DOHH2 (cell line): ENCODE results near the gene ADSL.
"Not testable (repeated sequence)": the region's sequence is repeated elsewhere in the genome, so short reads cannot be mapped to it uniquely, and the experiment has no call there.

Source experiments
- H3F3A ChIP-seq: fragments of 200-600 bp; sonication (generic), shearing (Covaris generic); 2 replicates; pipeline ENCODE4 v1.6.0; 2016; ENCODE audit warnings: antibody characterized with exemption, mild to moderate bottlenecking; ENCODE audit not compliant: control insufficient read depth, insufficient read depth
- H3K27ac ChIP-seq: fragments of 200-600 bp; sonication (generic); 2 replicates; pipeline ENCODE4 v1.5.1; 2014; ENCODE audit warnings: low read depth, mild to moderate bottlenecking, low read length, moderate library complexity
- H3K27me3 ChIP-seq: fragments of 200-600 bp; sonication (generic); 2 replicates; pipeline ENCODE4 v1.6.1; 2014; ENCODE audit warnings: mild to moderate bottlenecking, low read length, mixed read lengths; ENCODE audit not compliant: control insufficient read depth
- H3K36me3 ChIP-seq: fragments of 200-600 bp; sonication (generic); 2 replicates; pipeline ENCODE4 v1.6.1; 2014; ENCODE audit warnings: mild to moderate bottlenecking, low read length, moderate library complexity, mixed read lengths; ENCODE audit not compliant: control insufficient read depth
- H3K4me1 ChIP-seq: fragments of 200-600 bp; sonication (generic); 2 replicates; pipeline ENCODE4 v1.6.1; 2014; ENCODE audit warnings: mild to moderate bottlenecking, low read length, mixed read lengths; ENCODE audit not compliant: control insufficient read depth
- H3K4me2 ChIP-seq: fragments of 200-600 bp; sonication (generic); 2 replicates; pipeline ENCODE4 v1.6.0; 2014; ENCODE audit warnings: mild to moderate bottlenecking, low read length, moderate library complexity
- H3K4me3 ChIP-seq: fragments of 200-600 bp; sonication (generic); 2 replicates; pipeline ENCODE4 v1.5.1; 2014; ENCODE audit warnings: mild to moderate bottlenecking, low read length, mixed read lengths
- H3K79me2 ChIP-seq: fragments of 200-600 bp; sonication (generic); 2 replicates; pipeline ENCODE4 v1.6.1; 2014; ENCODE audit warnings: mild to moderate bottlenecking, low read length, mixed read lengths; ENCODE audit not compliant: control insufficient read depth
- H3K9me2 ChIP-seq: fragments of 200-600 bp; sonication (generic); replicated peaks from 2 replicates; pipeline ENCODE4 v1.6.1; 2014; ENCODE audit warnings: mild to moderate bottlenecking, low read length, mixed read lengths; ENCODE audit not compliant: control insufficient read depth
- H3K9me3 ChIP-seq: fragments of 200-600 bp; sonication (generic); 2 replicates; pipeline ENCODE4 v1.6.1; 2014; ENCODE audit warnings: antibody characterized with exemption, low read length, mixed read lengths; ENCODE audit not compliant: control insufficient read depth, insufficient read depth
- H4K20me1 ChIP-seq: fragments of 200-600 bp; sonication (generic); 2 replicates; pipeline ENCODE4 v1.6.0; 2014; ENCODE audit warnings: low read depth, mild to moderate bottlenecking, antibody characterized with exemption, low read length, moderate library complexity; ENCODE audit not compliant: control insufficient read depth, insufficient read depth
- CTCF ChIP-seq: fragments of 200-600 bp; sonication (generic); IDR thresholded peaks from one replicate; pipeline ENCODE4 v1.5.1; 2014; ENCODE audit warnings: antibody characterized with exemption, mild to moderate bottlenecking, low read depth, low read length; ENCODE audit not compliant: poor library complexity, severe bottlenecking
- EZH2phosphoT487 ChIP-seq: fragments of 200-600 bp; sonication (generic); IDR thresholded peaks from 2 replicates; pipeline ENCODE4 v1.6.1; 2017; ENCODE audit warnings: borderline replicate concordance, mild to moderate bottlenecking, antibody characterized with exemption, low read length, moderate library complexity, mixed read lengths

Gene ADSL

DNA sequence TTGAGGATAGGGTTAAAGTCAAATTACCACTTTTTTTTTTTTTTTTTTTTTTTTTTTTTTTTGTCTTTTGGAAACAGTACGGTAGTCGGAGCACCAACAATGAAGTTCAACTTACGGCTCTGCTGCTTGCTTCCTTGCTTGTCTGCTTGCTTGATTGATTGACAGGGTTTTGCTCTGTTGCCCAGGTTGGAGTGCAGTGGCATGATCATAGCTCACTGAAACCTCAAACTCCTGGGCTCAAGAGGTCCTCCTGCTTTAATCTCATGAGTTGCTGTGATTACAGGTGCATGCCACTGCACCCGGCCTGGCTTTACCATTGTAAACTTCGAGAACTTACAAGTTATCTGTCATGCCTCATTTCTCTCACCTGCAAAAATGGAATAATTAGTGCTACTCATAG, 29.8 kb downstream of the ADSL start:
- Histone ChIP-seq H3K4me1 (peaks cover 71% of the 10 kb centered on the region), H3K4me2 (peak overlapping the region; percentile 58), H3K27ac (peak overlapping the region; percentile 67), H3K4me3 (peak overlapping the region; percentile 34), H3K9me2 (no peaks in the 10 kb centered on the region), H3K9me3 (no peaks in the 10 kb centered on the region), H3K79me2 (peaks cover 94% of the 10 kb centered on the region), H4K20me1 (peaks cover 3% of the 10 kb centered on the region; the same call in 1 of the 2 replicates), H3K27me3 (no peaks in the 10 kb centered on the region), H3F3A (peaks cover 14% of the 10 kb centered on the region), H3K36me3 (peaks cover 40% of the 10 kb centered on the region)
- TF ChIP-seq EZH2phosphoT487, result no peak
- no peak for TF ChIP-seq CTCF

GRCh38 chr22:40377931-40378330, 31.6 kb downstream of the ADSL start:
- Histone ChIP-seq H4K20me1 (peaks cover 3% of the 10 kb centered on the region; the same call in 1 of the 2 replicates), H3K79me2 (peaks cover 93% of the 10 kb centered on the region)
- no peak for TF ChIP-seq EZH2phosphoT487
- no peak for TF ChIP-seq CTCF

DNA sequence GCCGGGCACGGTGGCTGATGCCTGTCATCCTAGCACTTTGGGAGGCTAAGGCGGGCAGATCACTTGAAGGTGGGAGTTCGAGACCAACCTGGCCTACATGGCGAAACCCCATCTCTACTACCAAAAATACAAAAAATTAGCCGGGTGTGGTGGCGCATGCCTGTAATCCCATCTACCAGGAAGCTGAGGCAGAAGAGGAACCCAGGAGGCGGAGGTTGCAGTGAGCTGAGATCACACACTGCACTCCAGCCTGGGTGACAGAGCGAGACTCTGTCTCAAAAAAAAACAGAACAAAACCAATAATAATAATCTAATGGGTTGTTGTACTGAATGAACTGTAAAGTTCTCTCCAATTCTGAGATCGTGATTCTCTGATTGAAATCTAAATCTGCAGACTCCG, 32.1 kb downstream of the ADSL start:
- not testable (repeated sequence) for H4K20me1 ChIP-seq, H3K27ac ChIP-seq, H3K4me3 ChIP-seq, H3K4me2 ChIP-seq, H3K9me2 ChIP-seq, H3K9me3 ChIP-seq, H3K27me3 ChIP-seq
- Histone ChIP-seq H3K79me2 (peaks cover 91% of the 10 kb centered on the region), H3K4me1 (peaks cover 65% of the 10 kb centered on the region), H3F3A (peaks cover 14% of the 10 kb centered on the region), H3K36me3 (peaks cover 29% of the 10 kb centered on the region)

More at GRCh38 chr22:40377931-40378330, 31.6 kb downstream of the ADSL start:
- Histone ChIP-seq H3F3A (peaks cover 14% of the 10 kb centered on the region), H3K4me2 (no peak overlapping the region), H3K4me3 (no peak overlapping the region), H3K4me1 (peaks cover 66% of the 10 kb centered on the region), H3K36me3 (peaks cover 32% of the 10 kb centered on the region), H3K27ac (no peak overlapping the region), H3K9me2 (no peaks in the 10 kb centered on the region), H3K27me3 (no peaks in the 10 kb centered on the region), H3K9me3 (no peaks in the 10 kb centered on the region)

DNA sequence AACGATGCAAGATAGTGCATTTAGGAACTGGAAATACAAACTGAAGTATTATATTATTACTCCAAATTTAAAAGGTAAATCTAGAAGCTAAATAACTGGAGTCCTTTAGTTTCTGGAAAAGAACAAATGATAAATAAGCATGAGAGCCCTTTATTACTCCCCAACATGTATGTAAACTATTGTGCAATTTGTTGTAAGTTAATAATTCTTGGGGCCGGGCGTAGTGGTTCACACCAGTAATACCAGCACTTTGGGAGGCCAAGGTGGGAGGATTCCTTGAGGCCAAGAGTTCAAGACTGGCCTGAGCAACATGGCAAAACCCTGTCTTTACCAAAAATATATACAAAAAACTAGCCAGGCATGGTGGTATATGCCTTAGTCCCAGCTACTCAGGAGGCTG, 35.2 kb downstream of the ADSL start:
- Histone ChIP-seq H3K9me3 (no peaks in the 10 kb centered on the region), H3K4me2 (no peak overlapping the region), H3K27ac (no peak overlapping the region), H3K36me3 (peaks cover 13% of the 10 kb centered on the region), H3F3A (peaks cover 12% of the 10 kb centered on the region), H3K27me3 (no peaks in the 10 kb centered on the region), H3K79me2 (peaks cover 93% of the 10 kb centered on the region), H3K4me1 (peaks cover 67% of the 10 kb centered on the region), H4K20me1 (peaks cover 3% of the 10 kb centered on the region; the same call in 1 of the 2 replicates), H3K9me2 (no peaks in the 10 kb centered on the region), H3K4me3 (no peak overlapping the region)
- TF ChIP-seq EZH2phosphoT487 (no peak), CTCF (no peak)
